ENCODE results near the gene SPATA45. TPM values are rescaled to one million over a fixed set of nuclear protein-coding genes. Genes with fewer than 3 reads are reported as not detected.

The SPATA45 gene
- total RNA-seq, 2 experiments from 2014 or later: not detected

DNA sequence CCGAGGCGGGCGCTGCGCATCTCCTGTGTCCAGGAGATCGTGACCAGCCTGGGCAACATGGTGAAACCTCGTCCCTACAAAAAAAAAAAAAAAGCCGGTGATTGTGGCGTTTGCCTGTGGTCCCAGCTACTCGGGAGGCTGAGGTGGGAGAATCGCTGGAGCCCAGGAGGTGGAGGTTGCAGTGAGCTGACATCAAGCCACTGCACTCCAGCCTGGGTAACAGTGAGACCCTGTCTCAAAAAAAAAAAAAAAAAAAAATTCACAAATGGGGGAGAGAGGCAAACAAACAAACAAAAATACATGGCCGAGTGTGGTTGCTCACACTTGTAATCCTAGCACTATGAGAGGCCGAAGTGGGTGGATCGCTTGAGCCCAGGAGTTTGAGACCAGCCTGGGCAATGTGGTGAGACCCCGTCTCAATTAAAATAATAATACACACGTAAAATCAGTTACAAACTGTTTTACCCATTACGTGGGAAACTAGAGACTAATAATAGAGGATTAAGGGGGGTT, 55.0 kb downstream of the SPATA45 start:
- peak overlapping the region; percentile 100 for H3K4me3 Mint-ChIP-seq
- intact Hi-C loops (cut with micrococcal nuclease): no loop called here
- peak; percentile 4 for DNase-seq
- peaks cover 29% of the 10 kb centered on the region for H3K4me1 Mint-ChIP-seq (ENCODE audit: low read depth)
- TF ChIP-seq, protein P1, sequence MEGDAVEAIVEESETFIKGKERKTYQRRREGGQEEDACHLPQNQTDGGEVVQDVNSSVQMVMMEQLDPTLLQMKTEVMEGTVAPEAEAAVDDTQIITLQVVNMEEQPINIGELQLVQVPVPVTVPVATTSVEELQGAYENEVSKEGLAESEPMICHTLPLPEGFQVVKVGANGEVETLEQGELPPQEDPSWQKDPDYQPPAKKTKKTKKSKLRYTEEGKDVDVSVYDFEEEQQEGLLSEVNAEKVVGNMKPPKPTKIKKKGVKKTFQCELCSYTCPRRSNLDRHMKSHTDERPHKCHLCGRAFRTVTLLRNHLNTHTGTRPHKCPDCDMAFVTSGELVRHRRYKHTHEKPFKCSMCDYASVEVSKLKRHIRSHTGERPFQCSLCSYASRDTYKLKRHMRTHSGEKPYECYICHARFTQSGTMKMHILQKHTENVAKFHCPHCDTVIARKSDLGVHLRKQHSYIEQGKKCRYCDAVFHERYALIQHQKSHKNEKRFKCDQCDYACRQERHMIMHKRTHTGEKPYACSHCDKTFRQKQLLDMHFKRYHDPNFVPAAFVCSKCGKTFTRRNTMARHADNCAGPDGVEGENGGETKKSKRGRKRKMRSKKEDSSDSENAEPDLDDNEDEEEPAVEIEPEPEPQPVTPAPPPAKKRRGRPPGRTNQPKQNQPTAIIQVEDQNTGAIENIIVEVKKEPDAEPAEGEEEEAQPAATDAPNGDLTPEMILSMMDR (IDR thresholded peaks at IDR 0.05): no peak
- ChIA-PET CTCF (interaction anchor here (1.2 to 2.4 kb wide), 7 partner anchors 10 to 316 kb away, joined by 3 to 9 read pairs (median 6); no protein-coding TSS in a partner anchor), POLR2A (interaction anchor here (1.2 to 1.9 kb wide), 5 partner anchors 9 to 184 kb away, joined by 3 to 7 read pairs (median 7); partner anchors contain the start of gene ATF3)
- peak overlapping the region; percentile 97 for H3K27ac Mint-ChIP-seq
- H3K36me3 Mint-ChIP-seq (ENCODE audit: low read depth): peaks cover 10% of the 10 kb centered on the region
- no peaks in the 10 kb centered on the region for H3K9me3 Mint-ChIP-seq
- no peak for ATAC-seq
- H3K27me3 Mint-ChIP-seq: no peaks in the 10 kb centered on the region

DNA sequence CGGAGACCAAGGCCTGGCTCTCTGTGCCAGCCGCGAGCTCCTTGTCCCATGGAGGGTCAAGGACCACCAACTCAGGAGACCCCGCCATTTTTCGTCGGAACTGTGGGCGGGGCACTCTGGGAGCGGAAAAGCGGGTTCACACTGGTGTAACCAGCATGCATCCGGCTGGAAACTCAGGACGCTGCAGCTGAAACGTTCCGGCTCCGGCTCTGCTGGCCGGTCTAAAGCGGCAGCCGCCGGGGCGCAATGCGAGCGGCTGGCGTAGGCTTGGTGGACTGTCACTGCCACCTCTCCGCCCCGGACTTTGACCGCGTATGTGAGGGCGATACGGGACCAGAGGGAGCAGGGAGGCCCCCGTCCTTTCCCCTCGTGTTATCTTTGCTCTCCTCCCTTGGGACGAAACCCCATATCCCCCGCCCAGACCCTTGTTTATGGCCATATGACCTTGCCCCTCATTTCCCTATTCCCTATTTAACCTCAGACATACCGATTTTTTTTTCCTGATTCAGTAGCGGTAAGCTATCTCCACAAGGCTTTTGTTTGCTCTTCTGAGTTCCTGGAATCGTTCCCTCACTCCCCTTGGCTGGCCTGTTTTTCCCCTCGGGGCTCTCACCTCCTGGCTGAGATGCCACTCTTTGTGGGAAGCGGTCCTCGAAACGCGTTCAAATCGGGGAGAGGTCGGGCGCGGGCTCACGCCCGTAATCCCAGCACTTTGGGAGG, 55.6 kb downstream of the SPATA45 start, which contains the start of the genes NSL1 and TATDN3:
Gene NSL1 (minus strand): TSS at position 102 of the 720 bp plus-strand sequence. CDS start 14 bp downstream, at position 88.
Gene TATDN3 (plus strand): TSS at position 219 of the 720 bp plus-strand sequence. CDS start 28 bp downstream, at position 247.
- ATAC-seq (peak; percentile 94), DNase-seq (peak; percentile 89)
- peaks cover 29% of the 10 kb centered on the region for H3K4me1 Mint-ChIP-seq (ENCODE audit: low read depth)
- CTCF ChIA-PET: interaction anchor here (0.9 to 6.2 kb wide), 12 partner anchors 13 to 335 kb away, joined by 3 to 37 read pairs (median 6); partner anchors contain the start of gene FLVCR1
- no peaks in the 10 kb centered on the region for H3K27me3 Mint-ChIP-seq
- intact Hi-C loops (cut with micrococcal nuclease): no loop called here
- peak within 1 kb of the TSS; percentile 100 for H3K4me3 Mint-ChIP-seq
- TF ChIP-seq, protein P1 (IDR thresholded peaks at IDR 0.05): no peak
- peak within 1 kb of the TSS; percentile 97 for H3K27ac Mint-ChIP-seq
- peaks cover 10% of the 10 kb centered on the region for H3K36me3 Mint-ChIP-seq (ENCODE audit: low read depth)
- POLR2A ChIA-PET: interaction anchor here (0.6 to 1.9 kb wide), 18 partner anchors 9 to 1377 kb away, joined by 3 to 7 read pairs (median 4); partner anchors contain the start of gene ATF3
- no peaks in the 10 kb centered on the region for H3K9me3 Mint-ChIP-seq

DNA sequence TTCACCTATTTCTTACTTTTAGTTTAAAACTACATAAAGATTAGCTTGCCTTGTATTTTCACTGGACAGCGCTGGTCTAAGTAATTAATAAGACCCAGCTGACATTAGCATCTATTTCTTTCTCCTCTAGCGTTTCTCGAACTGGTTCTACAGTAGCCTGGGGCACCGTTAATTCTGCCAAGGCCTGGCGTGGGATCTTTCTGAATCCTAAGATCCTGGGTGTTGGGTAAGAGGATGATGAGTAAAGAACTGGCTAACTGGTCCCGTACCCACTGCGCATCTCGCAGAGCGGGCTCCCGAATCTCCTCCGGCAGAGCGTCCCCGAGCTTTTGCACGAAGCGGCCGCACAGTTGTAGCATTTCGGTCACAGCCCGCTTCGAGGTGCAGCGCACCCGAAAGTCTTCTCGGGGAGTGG, 56.2 kb downstream of the SPATA45 start:
- DNase-seq (no peak), ATAC-seq (peak; percentile 76)
- peaks cover 14% of the 10 kb centered on the region for H3K36me3 Mint-ChIP-seq (ENCODE audit: low read depth)
- peak overlapping the region; percentile 97 for H3K27ac Mint-ChIP-seq
- H3K9me3 Mint-ChIP-seq: no peaks in the 10 kb centered on the region
- intact Hi-C loops (cut with micrococcal nuclease): no loop called here
- CTCF ChIA-PET: interaction anchor here (0.9 to 6.2 kb wide), 12 partner anchors 10 to 334 kb away, joined by 3 to 37 read pairs (median 6); partner anchors contain the start of gene FLVCR1
- H3K4me1 Mint-ChIP-seq (ENCODE audit: low read depth): peaks cover 29% of the 10 kb centered on the region
- H3K27me3 Mint-ChIP-seq: no peaks in the 10 kb centered on the region
- POLR2A ChIA-PET: interaction anchor here (0.6 to 1.9 kb wide), 18 partner anchors 8 to 1378 kb away, joined by 3 to 7 read pairs (median 4); partner anchors contain the start of gene ATF3
- peak overlapping the region; percentile 100 for H3K4me3 Mint-ChIP-seq
- TF ChIP-seq, protein P1 (IDR thresholded peaks at IDR 0.05): no peak

DNA sequence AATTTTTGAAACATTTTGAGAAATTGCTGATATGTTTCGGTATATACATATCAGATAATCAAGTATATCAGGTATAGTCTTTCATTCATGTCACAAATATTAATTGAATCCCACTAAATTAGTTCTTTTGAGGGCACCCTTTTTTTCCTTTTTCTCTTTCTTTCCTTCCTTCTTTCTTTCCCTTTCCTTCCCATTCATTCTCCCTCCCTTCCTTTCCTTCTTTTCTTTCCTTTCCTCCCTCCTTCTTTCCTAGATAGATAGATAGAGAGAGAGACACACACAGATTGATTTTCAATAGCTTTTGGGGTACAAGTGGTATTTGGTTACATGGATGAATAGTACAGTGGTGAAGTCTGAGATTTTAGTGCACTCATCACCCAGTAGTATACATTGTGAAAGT, 61.6 kb downstream of the SPATA45 start:
- POLR2A ChIA-PET: interaction anchor here (0.6 kb wide), 1 partner anchor 157 kb away, joined by 3 read pairs; no protein-coding TSS in a partner anchor
- Mint-ChIP-seq H3K27me3 (no peaks in the 10 kb centered on the region), H3K9me3 (no peaks in the 10 kb centered on the region), H3K27ac (no peak overlapping the region), H3K4me1 (ENCODE audit: low read depth) (peaks cover 28% of the 10 kb centered on the region), H3K36me3 (ENCODE audit: low read depth) (peaks cover 25% of the 10 kb centered on the region), H3K4me3 (no peak overlapping the region)
- intact Hi-C loops (cut with micrococcal nuclease): no loop called here
- DNase-seq (no peak), ATAC-seq (no peak)
- TF ChIP-seq, protein P1 (IDR thresholded peaks at IDR 0.05): no peak
- CTCF ChIA-PET: interaction anchor here (0.9 to 6.2 kb wide), 6 partner anchors 15 to 313 kb away, joined by 3 to 37 read pairs (median 6); partner anchors contain the start of gene BATF3
